H9 (cell line): ENCODE measurements around the gene EFHD2. TPM values are rescaled to one million over a fixed set of nuclear protein-coding genes. Genes with fewer than 3 reads are reported as not detected.

ENCODE experiments used
- DNase-seq: peaks from one replicate; pipeline ENCODE4 v3.0.0-alpha.2; 2017
- H2AFZ ChIP-seq: one replicate; pipeline ENCODE4 v1.6.1; 2013; ENCODE audit warnings: mild to moderate bottlenecking, low read length, control low read depth, moderate library complexity
- H2AK5ac ChIP-seq: 2 replicates; pipeline ENCODE4 v1.6.1; 2013; ENCODE audit warnings: low read length, control low read depth, mixed read lengths; ENCODE audit not compliant: insufficient read length
- H2BK120ac ChIP-seq: one replicate; pipeline ENCODE4 v1.6.1; 2013; ENCODE audit warnings: low read depth, mild to moderate bottlenecking, low read length, control low read depth, inconsistent platforms; ENCODE audit not compliant: poor library complexity, severe bottlenecking
- H2BK12ac ChIP-seq: 2 replicates; pipeline ENCODE4 v1.6.1; 2013; ENCODE audit warnings: low read length, control low read depth, mixed read lengths, low read depth; ENCODE audit not compliant: insufficient read length
- H2BK15ac ChIP-seq: 2 replicates; pipeline ENCODE4 v1.6.1; 2013; ENCODE audit warnings: low read depth, low read length, control low read depth
- H2BK20ac ChIP-seq: one replicate; pipeline ENCODE4 v1.6.1; 2013; ENCODE audit warnings: low read depth, mild to moderate bottlenecking, low read length, control low read depth, inconsistent platforms; ENCODE audit not compliant: poor library complexity, severe bottlenecking
- H2BK5ac ChIP-seq: 2 replicates; pipeline ENCODE4 v1.6.1; 2013; ENCODE audit warnings: low read length, control low read depth, mixed read lengths; ENCODE audit not compliant: insufficient read length
- H3K14ac ChIP-seq: 2 replicates; pipeline ENCODE4 v1.6.1; 2013; ENCODE audit warnings: low read length, control low read depth; ENCODE audit not compliant: insufficient read depth
- H3K18ac ChIP-seq: 2 replicates; pipeline ENCODE4 v1.6.1; 2013; ENCODE audit warnings: low read depth, mild to moderate bottlenecking, mixed read lengths, low read length, control low read depth; ENCODE audit not compliant: insufficient read length
- H3K23ac ChIP-seq: 2 replicates; pipeline ENCODE4 v1.6.1; 2013; ENCODE audit warnings: low read length, control low read depth, mixed read lengths, low read depth; ENCODE audit not compliant: insufficient read length
- H3K23me2 ChIP-seq: 2 replicates; pipeline ENCODE4 v1.6.1; 2013; ENCODE audit warnings: low read depth, mild to moderate bottlenecking, mixed read lengths, low read length, control low read depth; ENCODE audit not compliant: insufficient read length, poor library complexity, severe bottlenecking
- H3K27ac ChIP-seq: 2 replicates; pipeline ENCODE4 v1.5.1; 2013; ENCODE audit warnings: low read length, control low read depth, mixed read lengths, low read depth; ENCODE audit not compliant: insufficient read length
- H3K27me3 ChIP-seq: 2 replicates; pipeline ENCODE4 v1.6.1; 2013; ENCODE audit warnings: low read length, control low read depth, inconsistent platforms; ENCODE audit not compliant: insufficient read depth
- H3K4ac ChIP-seq: 2 replicates; pipeline ENCODE4 v1.6.1; 2013; ENCODE audit warnings: low read depth, mild to moderate bottlenecking, control low read depth, inconsistent platforms, low read length, moderate library complexity
- H3K4me1 ChIP-seq: 2 replicates; pipeline ENCODE4 v1.6.1; 2013; ENCODE audit warnings: low read length, control low read depth, inconsistent platforms; ENCODE audit not compliant: insufficient read depth
- H3K4me2 ChIP-seq: 2 replicates; pipeline ENCODE4 v1.6.1; 2013; ENCODE audit warnings: low read length, control low read depth, mixed read lengths; ENCODE audit not compliant: insufficient read length, insufficient read depth
- H3K56ac ChIP-seq: 2 replicates; pipeline ENCODE4 v1.6.1; 2013; ENCODE audit warnings: low read depth, mild to moderate bottlenecking, mixed read lengths, low read length, control low read depth; ENCODE audit not compliant: insufficient read length
- H3K79me1 ChIP-seq: 2 replicates; pipeline ENCODE4 v1.6.1; 2013; ENCODE audit warnings: low read depth, mild to moderate bottlenecking, moderate library complexity, low read length, control low read depth, inconsistent platforms; ENCODE audit not compliant: insufficient read depth, poor library complexity, severe bottlenecking
- H3K79me2 ChIP-seq: 2 replicates; pipeline ENCODE4 v1.6.1; 2013; ENCODE audit warnings: low read length, control low read depth, inconsistent platforms; ENCODE audit not compliant: insufficient read depth
- H3K9ac ChIP-seq: 2 replicates; pipeline ENCODE4 v1.6.1; 2013; ENCODE audit warnings: low read length, control low read depth, mixed read lengths; ENCODE audit not compliant: insufficient read length; ENCODE audit errors: extremely low read depth
- H3K9me3 ChIP-seq: one replicate; pipeline ENCODE4 v1.6.1; 2013; ENCODE audit warnings: low read depth, low read length, inconsistent platforms; ENCODE audit not compliant: control insufficient read depth
- H3T11ph ChIP-seq: one replicate; pipeline ENCODE4 v1.6.1; 2013; ENCODE audit warnings: mild to moderate bottlenecking, low read length, control low read depth, inconsistent platforms
- H4K20me1 ChIP-seq: one replicate; pipeline ENCODE4 v1.6.1; 2013; ENCODE audit not compliant: control insufficient read depth, insufficient read length, insufficient read depth
- H4K5ac ChIP-seq: 2 replicates; pipeline ENCODE4 v1.6.1; 2013; ENCODE audit warnings: low read depth, mild to moderate bottlenecking, mixed read lengths, low read length, control low read depth; ENCODE audit not compliant: insufficient read length
- H4K8ac ChIP-seq: replicated peaks from 2 replicates; pipeline ENCODE4 v1.6.1; 2013; ENCODE audit warnings: low read length, control low read depth, mixed read lengths, low read depth; ENCODE audit not compliant: insufficient read length
- H4K91ac ChIP-seq: 2 replicates; pipeline ENCODE4 v1.6.1; 2013; ENCODE audit warnings: low read depth, mild to moderate bottlenecking, moderate library complexity, mixed read lengths, low read length, control low read depth; ENCODE audit not compliant: insufficient read length
- H3K27ac Mint-ChIP-seq, 3 experiments: 2 replicates in 2 of 3; 3 replicates in 1 of 3; pipeline ENCODE4 v1.8.0; 2020 to 2021; ENCODE audit warnings: mixed read lengths in 3 of 3, mild to moderate bottlenecking in 1 of 3, moderate library complexity in 1 of 3
- H3K27me3 Mint-ChIP-seq: 2 replicates; pipeline ENCODE4 v1.8.0; 2021; ENCODE audit warnings: low read depth, mild to moderate bottlenecking, moderate library complexity, mixed read lengths
- H3K36me3 Mint-ChIP-seq, 3 experiments: 2 replicates in 2 of 3; 3 replicates in 1 of 3; pipeline ENCODE4 v1.8.0; 2020 to 2021; ENCODE audit warnings: low read depth in 3 of 3, mixed read lengths in 3 of 3; ENCODE audit not compliant: insufficient read depth in 1 of 3
- H3K4me1 Mint-ChIP-seq, 2 experiments: 2 replicates each; pipeline ENCODE4 v1.8.0; 2020; ENCODE audit warnings: mixed read lengths in 2 of 2
- H3K4me3 Mint-ChIP-seq, 2 experiments: 2 replicates in 1 of 2; 3 replicates in 1 of 2; pipeline ENCODE4 v1.8.0; 2020 to 2021; ENCODE audit warnings: mild to moderate bottlenecking in 2 of 2, mixed read lengths in 2 of 2, moderate library complexity in 1 of 2
- H3K9me3 Mint-ChIP-seq, 2 experiments: 2 replicates in 1 of 2; 3 replicates in 1 of 2; pipeline ENCODE4 v1.8.0; 2020; ENCODE audit warnings: mild to moderate bottlenecking in 2 of 2, mixed read lengths in 2 of 2, moderate library complexity in 1 of 2
- CTCF ChIP-seq: fragments of 200-600 bp; sonication (generic); conservative IDR thresholded peaks from 3 replicates; pipeline ENCODE4 v1.8.0; 2021; ENCODE audit warnings: antibody characterized with exemption, mild to moderate bottlenecking
- WGBS: extraction: QIAGEN DNeasy Blood & Tissue Kit; methylation state at CpG from one replicate; pipeline ENCODE4 v1.1.7; 2013; ENCODE audit warnings: missing lambda C conversion rate, low lambda C conversion rate, mixed read lengths; ENCODE audit not compliant: insufficient read length; ENCODE audit errors: extremely low coverage; 5-methylcytosine and 5-hydroxymethylcytosine counted together
- total RNA-seq: library from RNA; stranded (reverse); gene quantifications from 2 replicates; pipeline ENCODE4 v1.2.1, GENCODE V29; 2021

Gene EFHD2
- total RNA-seq, 1 experiment from 2014 or later = 16.5 TPM

- Histone ChIP-seq H2BK20ac (no peak overlapping the region), H3K27ac (no peak overlapping the region), H2BK5ac (no peak overlapping the region), H3K18ac (no peak overlapping the region), H2AK5ac (no peak overlapping the region), H3K4me1 (peaks cover 5% of the 10 kb centered on the region; the same call in 1 of the 2 replicates), H2BK120ac (no peak overlapping the region), H3K27me3 (peaks cover 18% of the 10 kb centered on the region; the same call in 1 of the 2 replicates), H2BK12ac (no peak overlapping the region), H4K20me1 (peaks cover 2% of the 10 kb centered on the region), H3K9me3 (no peaks in the 10 kb centered on the region), H3K14ac (no peak overlapping the region), H3K23me2 (peaks cover 2% of the 10 kb centered on the region), H3K56ac (no peak overlapping the region), H3K79me2 (no peaks in the 10 kb centered on the region), H2AFZ (no peak overlapping the region), H3K79me1 (no peaks in the 10 kb centered on the region), H3K4me2 (no peak overlapping the region), H3K23ac (no peak overlapping the region), H3K4ac (no peak overlapping the region), H2BK15ac (no peak overlapping the region), H4K8ac (no peak overlapping the region), H4K5ac (no peak overlapping the region), H3T11ph (no peak overlapping the region), H4K91ac (no peak overlapping the region), H3K9ac (no peak overlapping the region)
- no peak overlapping the region for H3K27ac Mint-ChIP-seq
- no peak for DNase-seq
- TF ChIP-seq CTCF = no peak
- H3K27me3 Mint-ChIP-seq = peaks cover 77% of the 10 kb centered on the region
- H3K9me3 Mint-ChIP-seq = no peaks in the 10 kb centered on the region; a peak in 1 of 5 replicates
- peaks cover 64 to 79% of the 10 kb centered on the region in 2 experiments for H3K4me1 Mint-ChIP-seq
- H3K4me3 Mint-ChIP-seq = no peak overlapping the region
- no CpG with 5 or more reads among the region's 22 CpGs for WGBS
- no peaks in the 10 kb centered on the region; a peak in 1 of 7 replicates for H3K36me3 Mint-ChIP-seq
Observed at GRCh38 chr1:15380601-15381508, 28.8 kb upstream of the EFHD2 start.
